Activated CD8-positive, alpha-beta memory T cell treated with anti-CD3 and anti-CD28 coated beads, Interleukin-2, amount 50 U/mL, for 48 hours (primary cell): ENCODE results near the gene STARD6.
"Not testable (repeated sequence)": the region's sequence is repeated elsewhere in the genome, so short reads cannot be mapped to it uniquely, and the experiment has no call there.

Experiments used
- DNase-seq: peaks from one replicate; pipeline ENCODE4 v3.0.0-alpha.2; 2020

The STARD6 gene

GRCh38 chr18:54335638-54336173, 22.0 kb downstream of the STARD6 start:
- no peak for DNase-seq

- no peak for DNase-seq
These were observed 26.7 kb downstream of the STARD6 start for GRCh38 chr18:54330768-54331548.

- no peak for DNase-seq
These were observed 27.9 kb downstream of the STARD6 start for GRCh38 chr18:54329787-54330186.

GRCh38 chr18:54327818-54328217, 29.8 kb downstream of the STARD6 start:
- no peak for DNase-seq

- no peak for DNase-seq
These were observed 33.7 kb downstream of the STARD6 start for GRCh38 chr18:54323970-54324369.

- DNase-seq, result no peak
These were observed 34.1 kb downstream of the STARD6 start for GRCh38 chr18:54323561-54323960.

GRCh38 chr18:54316071-54316820, 41.4 kb downstream of the STARD6 start:
- DNase-seq, result no peak

- not testable (repeated sequence) for DNase-seq
These were observed 48.1 kb downstream of the STARD6 start for GRCh38 chr18:54309564-54309963.

GRCh38 chr18:54303408-54303807, 54.2 kb downstream of the STARD6 start:
- no peak for DNase-seq

- not testable (repeated sequence) for DNase-seq
These were observed 58.7 kb downstream of the STARD6 start for GRCh38 chr18:54298991-54299390.

GRCh38 chr18:54296062-54296461, 61.6 kb downstream of the STARD6 start:
- no peak for DNase-seq

- DNase-seq, result no peak
These were observed 63.4 kb downstream of the STARD6 start for GRCh38 chr18:54294274-54294673.

GRCh38 chr18:54284981-54285785, 72.5 kb downstream of the STARD6 start:
- peak; percentile 80 for DNase-seq

- no peak for DNase-seq
These were observed 73.1 kb downstream of the STARD6 start for GRCh38 chr18:54284535-54284934.

GRCh38 chr18:54280220-54280569, 77.5 kb downstream of the STARD6 start:
- DNase-seq, result no peak

- no peak for DNase-seq
These were observed 78.0 kb downstream of the STARD6 start for GRCh38 chr18:54279477-54280219.

- no peak for DNase-seq
These were observed 79.0 kb downstream of the STARD6 start for GRCh38 chr18:54278615-54279014.

- no peak for DNase-seq
These were observed 79.8 kb downstream of the STARD6 start for GRCh38 chr18:54277899-54278298.
